Endothelial cell (in vitro differentiated cells): ENCODE results near the gene EHD1. TPM values are rescaled to one million over a fixed set of nuclear protein-coding genes. Genes with fewer than 3 reads are reported as not detected.
"Not testable (repeated sequence)": the region's sequence is repeated elsewhere in the genome, so short reads cannot be mapped to it uniquely, and the experiment has no call there.

Source experiments
- DNase-seq: peaks from one replicate; pipeline ENCODE4 v3.0.0; 2021; ENCODE audit warnings: low spot score
- H3K27ac Mint-ChIP-seq: one replicate; pipeline ENCODE4 v1.8.0; 2021; ENCODE audit warnings: mixed read lengths, inconsistent platforms; ENCODE audit not compliant: unreplicated experiment
- H3K27me3 Mint-ChIP-seq: one replicate; pipeline ENCODE4 v1.8.0; 2021; ENCODE audit warnings: mild to moderate bottlenecking, moderate library complexity, mixed read lengths, inconsistent platforms; ENCODE audit not compliant: unreplicated experiment
- H3K36me3 Mint-ChIP-seq: one replicate; pipeline ENCODE4 v1.8.0; 2021; ENCODE audit warnings: mild to moderate bottlenecking, low read depth, mixed read lengths, inconsistent platforms; ENCODE audit not compliant: unreplicated experiment
- H3K4me1 Mint-ChIP-seq: one replicate; pipeline ENCODE4 v1.8.0; 2021; ENCODE audit warnings: mild to moderate bottlenecking, mixed read lengths, inconsistent platforms; ENCODE audit not compliant: unreplicated experiment
- H3K4me3 Mint-ChIP-seq: one replicate; pipeline ENCODE4 v1.8.0; 2021; ENCODE audit warnings: mild to moderate bottlenecking, mixed read lengths, inconsistent platforms; ENCODE audit not compliant: unreplicated experiment
- H3K9me3 Mint-ChIP-seq: one replicate; pipeline ENCODE4 v1.8.0; 2021; ENCODE audit warnings: mixed read lengths, inconsistent platforms; ENCODE audit not compliant: unreplicated experiment
- CTCF ChIP-seq: fragments of 200-600 bp; sonication (generic); IDR thresholded peaks from one replicate; pipeline ENCODE4 v1.5.0; 2021; ENCODE audit warnings: antibody characterized with exemption; ENCODE audit not compliant: unreplicated experiment
- total RNA-seq: library from RNA; stranded (reverse); fragmentation: NEBNext Ultra II Directional; extraction: Animal tissue kit (Norgen Biotek cat#: 25700); gene quantifications from one replicate; pipeline ENCODE4 v1.2.1, GENCODE V29; 2021; ENCODE audit not compliant: unreplicated experiment

The EHD1 gene
- total RNA-seq, 1 donor from 2014 or later = 84.0 TPM

- Mint-ChIP-seq H3K4me1 (peaks cover 6% of the 10 kb centered on the region), H3K9me3 (no peaks in the 10 kb centered on the region), H3K27me3 (peaks cover 8% of the 10 kb centered on the region), H3K27ac (no peak overlapping the region), H3K36me3 (no peaks in the 10 kb centered on the region), H3K4me3 (no peak overlapping the region)
- TF ChIP-seq CTCF = no peak
- no peak for DNase-seq
These were observed 29.4 kb downstream of the EHD1 start for GRCh38 chr11:64848826-64849597.

- Mint-ChIP-seq H3K4me1 (peaks cover 9% of the 10 kb centered on the region), H3K4me3 (no peak overlapping the region), H3K9me3 (no peaks in the 10 kb centered on the region), H3K27me3 (peaks cover 11% of the 10 kb centered on the region), H3K27ac (no peak overlapping the region), H3K36me3 (no peaks in the 10 kb centered on the region)
- DNase-seq = no peak
- TF ChIP-seq CTCF = no peak
These were observed 30.1 kb downstream of the EHD1 start for GRCh38 chr11:64848214-64848825.

- TF ChIP-seq CTCF = peak; percentile 92
- H3K36me3 Mint-ChIP-seq = no peaks in the 10 kb centered on the region
- DNase-seq = peak; percentile 97
- H3K9me3 Mint-ChIP-seq = no peaks in the 10 kb centered on the region
- peaks cover 9% of the 10 kb centered on the region for H3K4me1 Mint-ChIP-seq
- H3K4me3 Mint-ChIP-seq = no peak overlapping the region
- peaks cover 11% of the 10 kb centered on the region for H3K27me3 Mint-ChIP-seq
- H3K27ac Mint-ChIP-seq = no peak overlapping the region
These were observed 31.3 kb downstream of the EHD1 start for GRCh38 chr11:64846998-64847666.

GRCh38 chr11:64845776-64846129 is 32.7 kb downstream of the EHD1 start:
- not testable (repeated sequence) for H3K4me1 Mint-ChIP-seq, H3K4me3 Mint-ChIP-seq, DNase-seq, H3K27ac Mint-ChIP-seq, H3K9me3 Mint-ChIP-seq, H3K36me3 Mint-ChIP-seq
- H3K27me3 Mint-ChIP-seq = peaks cover 11% of the 10 kb centered on the region

- TF ChIP-seq CTCF = no peak
- no peaks in the 10 kb centered on the region for H3K36me3 Mint-ChIP-seq
- H3K4me1 Mint-ChIP-seq = peaks cover 6% of the 10 kb centered on the region
- no peaks in the 10 kb centered on the region for H3K9me3 Mint-ChIP-seq
- H3K4me3 Mint-ChIP-seq = peak overlapping the region; percentile 72
- DNase-seq = no peak
- H3K27me3 Mint-ChIP-seq = peaks cover 11% of the 10 kb centered on the region
- H3K27ac Mint-ChIP-seq = no peak overlapping the region
These were observed 33.2 kb downstream of the EHD1 start for GRCh38 chr11:64845129-64845775.
